GM18499 (cell line): ENCODE measurements around the gene SLC39A8.
A peak's percentile ranks its signal among the peaks of the same experiment; 100 is the strongest.
"Not testable (repeated sequence)": the region's sequence is repeated elsewhere in the genome, so short reads cannot be mapped to it uniquely, and the experiment has no call there.

ENCODE experiments used
- ATAC-seq: cut with Tn5 transposase; IDR thresholded peaks from one replicate; pipeline ENCODE4 v1.9.1; 2021; ENCODE audit warnings: moderate number of reproducible peaks; ENCODE audit not compliant: insufficient read depth, unreplicated experiment

SLC39A8 gene

GRCh38 chr4:102344954-102345794 is at the start of gene SLC39A8:
TSS of gene SLC39A8 (minus strand) at chr4:102345482. CDS start at chr4:102344662, 820 bp downstream.
- peak; percentile 66 for ATAC-seq

- no peak for ATAC-seq
These were observed 46.9 kb upstream of the SLC39A8 start for GRCh38 chr4:102392033-102392744.

GRCh38 chr4:102390438-102390837 is 45.2 kb upstream of the SLC39A8 start:
- peak; percentile 98 for ATAC-seq

- ATAC-seq: no peak
These were observed 43.3 kb upstream of the SLC39A8 start for GRCh38 chr4:102388611-102389010.

- ATAC-seq: no peak
These were observed 42.4 kb upstream of the SLC39A8 start for GRCh38 chr4:102387552-102388150.

- no peak for ATAC-seq
These were observed 41.7 kb upstream of the SLC39A8 start for GRCh38 chr4:102386966-102387365.

- not testable (repeated sequence) for ATAC-seq
These were observed 35.0 kb upstream of the SLC39A8 start for GRCh38 chr4:102380253-102380652.

GRCh38 chr4:102362922-102363432 is 17.7 kb upstream of the SLC39A8 start:
- no peak for ATAC-seq

GRCh38 chr4:102358128-102358527 is 12.8 kb upstream of the SLC39A8 start:
- no peak for ATAC-seq

GRCh38 chr4:102357637-102358036 is 12.4 kb upstream of the SLC39A8 start:
- ATAC-seq: not testable (repeated sequence)

GRCh38 chr4:102356562-102357202 is 11.4 kb upstream of the SLC39A8 start:
- ATAC-seq: no peak

- ATAC-seq: no peak
These were observed 10.5 kb upstream of the SLC39A8 start for GRCh38 chr4:102355748-102356147.

- ATAC-seq: no peak
These were observed 9.6 kb upstream of the SLC39A8 start for GRCh38 chr4:102354671-102355454.

- ATAC-seq: no peak
These were observed 7.5 kb upstream of the SLC39A8 start for GRCh38 chr4:102352781-102353180.

GRCh38 chr4:102350634-102351033 is 5.4 kb upstream of the SLC39A8 start:
- no peak for ATAC-seq

- no peak for ATAC-seq
These were observed 3.4 kb upstream of the SLC39A8 start for GRCh38 chr4:102348701-102349100.

- ATAC-seq: no peak
These were observed 466 bp upstream of the SLC39A8 start for GRCh38 chr4:102345795-102346100.

- ATAC-seq: peak; percentile 22
These were observed 745 bp downstream of the SLC39A8 start for GRCh38 chr4:102344520-102344953.

GRCh38 chr4:102343964-102344519 is 1.2 kb downstream of the SLC39A8 start:
- no peak for ATAC-seq
